ENCODE measurements around the gene OSBPL1A.

GRCh38 chr18:24157855-24158254 is 239.8 kb downstream of the OSBPL1A start:
- no peak for TF ChIP-seq MYC (IDR thresholded peaks at IDR 0.05; ENCODE audit: borderline replicate concordance, low read length)
- no peak for TF ChIP-seq CTCF (IDR thresholded peaks at IDR 0.05)
- TF ChIP-seq POLR2A (IDR thresholded peaks at IDR 0.05; ENCODE audit: low read length), result no peak
- TF ChIP-seq ELK1 (IDR thresholded peaks at IDR 0.05; ENCODE audit: low read depth, low read length), result no peak
- TF ChIP-seq CEBPB (IDR thresholded peaks at IDR 0.05), result no peak
- TF ChIP-seq NPAS2 (CRISPR knock-in tag; IDR thresholded peaks at IDR 0.05; ENCODE audit: borderline replicate concordance), result no peak
- TF ChIP-seq USF2 (IDR thresholded peaks at IDR 0.05), result no peak
- TF ChIP-seq REST (IDR thresholded peaks at IDR 0.05), result no peak
- no peak for TF ChIP-seq FOSL2 (IDR thresholded peaks at IDR 0.05)
- no peak for TF ChIP-seq FOSL2 (CRISPR knock-in tag; IDR thresholded peaks at IDR 0.05)
- no peak for TF ChIP-seq RARB (CRISPR knock-in tag; IDR thresholded peaks at IDR 0.05)
- no peak for TF ChIP-seq EP300 (IDR thresholded peaks at IDR 0.05)
- TF ChIP-seq ESRRA (IDR thresholded peaks at IDR 0.05; ENCODE audit: borderline replicate concordance, low read length), result no peak
- TF ChIP-seq CHD4 (IDR thresholded peaks at IDR 0.05; ENCODE audit: borderline replicate concordance), result no peak
